NT2/D1 (cell line): ENCODE measurements around the gene NFKB1.
"Not testable (repeated sequence)": the region's sequence is repeated elsewhere in the genome, so short reads cannot be mapped to it uniquely, and the experiment has no call there.

Experiments used
- DNase-seq: peaks from one replicate; pipeline ENCODE4 v3.0.0-alpha.2; 2011; ENCODE audit warnings: low read depth, low spot score
- H3K27me3 ChIP-seq: 2 replicates; pipeline ENCODE4 v1.6.0; 2011; ENCODE audit warnings: mild to moderate bottlenecking; ENCODE audit not compliant: insufficient read length, insufficient read depth
- H3K36me3 ChIP-seq: 2 replicates; pipeline ENCODE4 v1.6.1; 2011; ENCODE audit warnings: mild to moderate bottlenecking, low read length, mixed read lengths; ENCODE audit not compliant: insufficient read depth, insufficient read length
- H3K4me1 ChIP-seq: 2 replicates; pipeline ENCODE4 v1.5.1; 2011; ENCODE audit not compliant: insufficient read depth, insufficient read length
- H3K4me3 ChIP-seq: 2 replicates; pipeline ENCODE4 v1.5.1; 2011; ENCODE audit warnings: low read depth; ENCODE audit not compliant: insufficient read length
- H3K9ac ChIP-seq: 2 replicates; pipeline ENCODE4 v1.6.0; 2011; ENCODE audit warnings: low read depth; ENCODE audit not compliant: insufficient read length
- H3K9me3 ChIP-seq: 2 replicates; pipeline ENCODE4 v1.5.1; 2011; ENCODE audit warnings: mild to moderate bottlenecking, low read length; ENCODE audit not compliant: insufficient read depth
- SUZ12 ChIP-seq: IDR thresholded peaks from 2 replicates; pipeline ENCODE4 v1.6.1; 2011; ENCODE audit not compliant: insufficient read length, insufficient read depth; ENCODE audit errors: extremely low read depth
- YY1 ChIP-seq: IDR thresholded peaks from 2 replicates; pipeline ENCODE4 v1.6.1; 2011; ENCODE audit not compliant: insufficient read length, insufficient read depth
- ZNF274 ChIP-seq: IDR thresholded peaks from 2 replicates; pipeline ENCODE4 v1.6.1; 2011; ENCODE audit warnings: mild to moderate bottlenecking, low read depth, low read length

The NFKB1 gene

GRCh38 chr4:102466298-102466697 is 34.9 kb upstream of the NFKB1 start:
- Histone ChIP-seq H3K36me3 (no peaks in the 10 kb centered on the region), H3K4me1 (no peaks in the 10 kb centered on the region), H3K4me3 (no peak overlapping the region), H3K9ac (no peak overlapping the region), H3K27me3 (no peaks in the 10 kb centered on the region), H3K9me3 (no peaks in the 10 kb centered on the region)
- DNase-seq = no peak
- TF ChIP-seq ZNF274 (no peak), SUZ12 (no peak), YY1 (no peak)

- Histone ChIP-seq H3K4me1 (no peaks in the 10 kb centered on the region), H3K4me3 (no peak overlapping the region), H3K9ac (no peak overlapping the region), H3K9me3 (0 out of 2 replicates have a peak, but pooled peaks cover 5% of the 10 kb centered on the region), H3K27me3 (no peaks in the 10 kb centered on the region), H3K36me3 (no peaks in the 10 kb centered on the region)
- no peak for DNase-seq
- no peak for TF ChIP-seq ZNF274
- no peak for TF ChIP-seq YY1
- no peak for TF ChIP-seq SUZ12
Observed at GRCh38 chr4:102469806-102470205, 31.4 kb upstream of the NFKB1 start.

- Histone ChIP-seq H3K4me1 (no peaks in the 10 kb centered on the region), H3K4me3 (no peak overlapping the region)
Observed at GRCh38 chr4:102472441-102473013, 28.6 kb upstream of the NFKB1 start.

GRCh38 chr4:102473476-102473875 is 27.7 kb upstream of the NFKB1 start:
- H3K4me1 ChIP-seq = no peaks in the 10 kb centered on the region
- no peak for TF ChIP-seq SUZ12
- no peak for TF ChIP-seq YY1
- TF ChIP-seq ZNF274 = no peak
- DNase-seq = no peak
- no peaks in the 10 kb centered on the region for H3K27me3 ChIP-seq
- H3K4me3 ChIP-seq = no peak overlapping the region
- H3K9ac ChIP-seq = no peak overlapping the region
- peaks cover 18% of the 10 kb centered on the region; the same call in 1 of the 2 replicates for H3K9me3 ChIP-seq
- no peaks in the 10 kb centered on the region for H3K36me3 ChIP-seq

More at GRCh38 chr4:102472441-102473013, 28.6 kb upstream of the NFKB1 start:
- no peak for TF ChIP-seq ZNF274
- TF ChIP-seq SUZ12 = no peak
- no peak for TF ChIP-seq YY1
- peaks cover 18% of the 10 kb centered on the region; the same call in 1 of the 2 replicates for H3K9me3 ChIP-seq
- no peaks in the 10 kb centered on the region for H3K27me3 ChIP-seq
- H3K36me3 ChIP-seq = no peaks in the 10 kb centered on the region
- no peak for DNase-seq
- H3K9ac ChIP-seq = no peak overlapping the region

GRCh38 chr4:102474736-102475504 is 26.2 kb upstream of the NFKB1 start:
- no peak for TF ChIP-seq ZNF274
- TF ChIP-seq YY1 = no peak
- peaks cover 18% of the 10 kb centered on the region; the same call in 1 of the 2 replicates for H3K9me3 ChIP-seq
- no peaks in the 10 kb centered on the region for H3K27me3 ChIP-seq

GRCh38 chr4:102477657-102478056 is 23.5 kb upstream of the NFKB1 start:
- no peak for DNase-seq
- H3K4me1 ChIP-seq = no peaks in the 10 kb centered on the region
- TF ChIP-seq ZNF274 (no peak), SUZ12 (no peak), YY1 (no peak)
- no peak overlapping the region for H3K4me3 ChIP-seq
- H3K9ac ChIP-seq = no peak overlapping the region
- H3K9me3 ChIP-seq = peaks cover 18% of the 10 kb centered on the region; the same call in 1 of the 2 replicates
- H3K36me3 ChIP-seq = no peaks in the 10 kb centered on the region
- H3K27me3 ChIP-seq = no peaks in the 10 kb centered on the region

More at GRCh38 chr4:102474736-102475504, 26.2 kb upstream of the NFKB1 start:
- no peaks in the 10 kb centered on the region for H3K4me1 ChIP-seq
- DNase-seq = no peak
- H3K4me3 ChIP-seq = no peak overlapping the region
- H3K36me3 ChIP-seq = no peaks in the 10 kb centered on the region
- H3K9ac ChIP-seq = no peak overlapping the region

GRCh38 chr4:102478186-102478585 is 23.0 kb upstream of the NFKB1 start:
- Histone ChIP-seq H3K36me3 (no peaks in the 10 kb centered on the region), H3K9me3 (peaks cover 18% of the 10 kb centered on the region; the same call in 1 of the 2 replicates), H3K4me1 (no peaks in the 10 kb centered on the region), H3K9ac (no peak overlapping the region), H3K27me3 (no peaks in the 10 kb centered on the region), H3K4me3 (no peak overlapping the region)
- TF ChIP-seq YY1 (no peak), ZNF274 (no peak), SUZ12 (no peak)
- DNase-seq = no peak

- not testable (repeated sequence) for H3K36me3 ChIP-seq, H3K27me3 ChIP-seq, DNase-seq, H3K9ac ChIP-seq, H3K4me3 ChIP-seq, H3K4me1 ChIP-seq
- peaks cover 13% of the 10 kb centered on the region; the same call in 1 of the 2 replicates for H3K9me3 ChIP-seq
Observed at GRCh38 chr4:102479832-102480231, 21.3 kb upstream of the NFKB1 start.
